ENCODE results near the gene YY1. TPM values are rescaled to one million over a fixed set of nuclear protein-coding genes. Genes with fewer than 3 reads are reported as not detected.
A peak's percentile ranks its signal among the peaks of the same experiment; 100 is the strongest.

YY1 gene
- total and polyA plus RNA-seq, 9 of the 15 experiments (the other 6 are each of a cell fraction or from before 2014, with no cell fraction given): 20.8 to 74.2 (median 46.7) TPM

DNA sequence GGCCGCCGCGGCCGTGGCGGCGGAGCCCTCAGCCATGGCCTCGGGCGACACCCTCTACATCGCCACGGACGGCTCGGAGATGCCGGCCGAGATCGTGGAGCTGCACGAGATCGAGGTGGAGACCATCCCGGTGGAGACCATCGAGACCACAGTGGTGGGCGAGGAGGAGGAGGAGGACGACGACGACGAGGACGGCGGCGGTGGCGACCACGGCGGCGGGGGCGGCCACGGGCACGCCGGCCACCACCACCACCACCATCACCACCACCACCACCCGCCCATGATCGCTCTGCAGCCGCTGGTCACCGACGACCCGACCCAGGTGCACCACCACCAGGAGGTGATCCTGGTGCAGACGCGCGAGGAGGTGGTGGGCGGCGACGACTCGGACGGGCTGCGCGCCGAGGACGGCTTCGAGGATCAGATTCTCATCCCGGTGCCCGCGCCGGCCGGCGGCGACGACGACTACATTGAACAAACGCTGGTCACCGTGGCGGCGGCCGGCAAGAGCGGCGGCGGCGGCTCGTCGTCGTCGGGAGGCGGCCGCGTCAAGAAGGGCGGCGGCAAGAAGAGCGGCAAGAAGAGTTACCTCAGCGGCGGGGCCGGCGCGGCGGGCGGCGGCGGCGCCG is 381 bp downstream of the YY1 start (continued):
- TF ChIP-seq, protein P1, sequence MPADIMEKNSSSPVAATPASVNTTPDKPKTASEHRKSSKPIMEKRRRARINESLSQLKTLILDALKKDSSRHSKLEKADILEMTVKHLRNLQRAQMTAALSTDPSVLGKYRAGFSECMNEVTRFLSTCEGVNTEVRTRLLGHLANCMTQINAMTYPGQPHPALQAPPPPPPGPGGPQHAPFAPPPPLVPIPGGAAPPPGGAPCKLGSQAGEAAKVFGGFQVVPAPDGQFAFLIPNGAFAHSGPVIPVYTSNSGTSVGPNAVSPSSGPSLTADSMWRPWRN (IDR thresholded peaks at IDR 0.05; ENCODE audit: low read depth): no peak
- TF ChIP-seq SP1 (CRISPR knock-in tag; IDR thresholded peaks at IDR 0.05) (0 out of 2 replicates have a peak, but pooled peaks have one; percentile 25), CREB1 (IDR thresholded peaks at IDR 0.05) (no peak), CREB1 (CRISPR knock-in tag; IDR thresholded peaks at IDR 0.05) (no peak), PHTF2 (CRISPR knock-in tag; IDR thresholded peaks at IDR 0.05) (no peak), NR3C1 (CRISPR knock-in tag; IDR thresholded peaks at IDR 0.05) (no peak), NFXL1 (CRISPR knock-in tag; IDR thresholded peaks at IDR 0.05) (no peak), POLR3G (IDR thresholded peaks at IDR 0.05; ENCODE audit: extremely low read depth, insufficient read length, insufficient replicate concordance) (no peak), BRCA1 (IDR thresholded peaks at IDR 0.05) (no peak), BRCA1 (CRISPR knock-in tag; IDR thresholded peaks at IDR 0.05) (no peak), HMGN3 (IDR thresholded peaks at IDR 0.05; ENCODE audit: borderline replicate concordance, extremely low read depth, insufficient read length, low read depth, low read length) (peak; percentile 9), TBL1XR1 (IDR thresholded peaks at IDR 0.05; ENCODE audit: low read length in 2 of 2) (no peak), C11orf30 (IDR thresholded peaks at IDR 0.05; ENCODE audit: low read depth) (no peak), THRAP3 (IDR thresholded peaks at IDR 0.05; ENCODE audit: borderline replicate concordance) (no peak), RCOR1 (IDR thresholded peaks at IDR 0.05; ENCODE audit: borderline replicate concordance in 1 of 2, low read depth in 2 of 2, low read length in 2 of 2) (no peak), MAFF (IDR thresholded peaks at IDR 0.05; ENCODE audit: low read length) (no peak), TARDBP (IDR thresholded peaks at IDR 0.05) (no peak), RB1 (IDR thresholded peaks at IDR 0.05; ENCODE audit: low read depth) (no peak), NFIX (CRISPR knock-in tag; IDR thresholded peaks at IDR 0.05; ENCODE audit: low read depth) (no peak), NCOA6 (IDR thresholded peaks at IDR 0.05) (no peak), MTA2 (IDR thresholded peaks at IDR 0.05; ENCODE audit: low read depth) (no peak), SP2 (IDR thresholded peaks at IDR 0.05; ENCODE audit: extremely low read depth, low read depth, low read length, poor library complexity, severe bottlenecking) (no peak), ZNF766 (CRISPR knock-in tag; conservative IDR thresholded peaks at IDR 0.05) (no peak), ZNF24 (IDR thresholded peaks at IDR 0.05) (no peak), ZNF263 (CRISPR knock-in tag; IDR thresholded peaks at IDR 0.05; ENCODE audit: borderline replicate concordance) (peak; percentile 57; the same call in 1 of the 2 replicates), FOXJ3 (CRISPR knock-in tag; IDR thresholded peaks at IDR 0.05) (no peak), CCNT2 (IDR thresholded peaks at IDR 0.05; ENCODE audit: borderline replicate concordance, extremely low read depth, insufficient read length, low read depth, low read length) (peak; percentile 17)
- TF ChIP-seq, protein P2, sequence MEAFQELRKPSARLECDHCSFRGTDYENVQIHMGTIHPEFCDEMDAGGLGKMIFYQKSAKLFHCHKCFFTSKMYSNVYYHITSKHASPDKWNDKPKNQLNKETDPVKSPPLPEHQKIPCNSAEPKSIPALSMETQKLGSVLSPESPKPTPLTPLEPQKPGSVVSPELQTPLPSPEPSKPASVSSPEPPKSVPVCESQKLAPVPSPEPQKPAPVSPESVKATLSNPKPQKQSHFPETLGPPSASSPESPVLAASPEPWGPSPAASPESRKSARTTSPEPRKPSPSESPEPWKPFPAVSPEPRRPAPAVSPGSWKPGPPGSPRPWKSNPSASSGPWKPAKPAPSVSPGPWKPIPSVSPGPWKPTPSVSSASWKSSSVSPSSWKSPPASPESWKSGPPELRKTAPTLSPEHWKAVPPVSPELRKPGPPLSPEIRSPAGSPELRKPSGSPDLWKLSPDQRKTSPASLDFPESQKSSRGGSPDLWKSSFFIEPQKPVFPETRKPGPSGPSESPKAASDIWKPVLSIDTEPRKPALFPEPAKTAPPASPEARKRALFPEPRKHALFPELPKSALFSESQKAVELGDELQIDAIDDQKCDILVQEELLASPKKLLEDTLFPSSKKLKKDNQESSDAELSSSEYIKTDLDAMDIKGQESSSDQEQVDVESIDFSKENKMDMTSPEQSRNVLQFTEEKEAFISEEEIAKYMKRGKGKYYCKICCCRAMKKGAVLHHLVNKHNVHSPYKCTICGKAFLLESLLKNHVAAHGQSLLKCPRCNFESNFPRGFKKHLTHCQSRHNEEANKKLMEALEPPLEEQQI (IDR thresholded peaks at IDR 0.05): no peak
- TF ChIP-seq, protein P3, sequence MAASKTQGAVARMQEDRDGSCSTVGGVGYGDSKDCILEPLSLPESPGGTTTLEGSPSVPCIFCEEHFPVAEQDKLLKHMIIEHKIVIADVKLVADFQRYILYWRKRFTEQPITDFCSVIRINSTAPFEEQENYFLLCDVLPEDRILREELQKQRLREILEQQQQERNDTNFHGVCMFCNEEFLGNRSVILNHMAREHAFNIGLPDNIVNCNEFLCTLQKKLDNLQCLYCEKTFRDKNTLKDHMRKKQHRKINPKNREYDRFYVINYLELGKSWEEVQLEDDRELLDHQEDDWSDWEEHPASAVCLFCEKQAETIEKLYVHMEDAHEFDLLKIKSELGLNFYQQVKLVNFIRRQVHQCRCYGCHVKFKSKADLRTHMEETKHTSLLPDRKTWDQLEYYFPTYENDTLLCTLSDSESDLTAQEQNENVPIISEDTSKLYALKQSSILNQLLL (CRISPR knock-in tag; IDR thresholded peaks at IDR 0.05; ENCODE audit: borderline replicate concordance): no peak
